HEK293 (cell line): ENCODE results near the gene NEK7.
A peak's percentile ranks its signal among the peaks of the same experiment; 100 is the strongest.

Experiments used
- CTCF ChIA-PET: fragments of 350-600 bp; formaldehyde crosslinking; extraction: SDS; loops from one replicate; lab custom pipeline; 2021; ENCODE audit warnings: antibody characterized with exemption; lab: Yijun Ruan, JAX
- POLR2A ChIA-PET: fragments of 300-600 bp; formaldehyde crosslinking; extraction: SDS; loops from one replicate; lab custom pipeline; 2020; ENCODE audit warnings: antibody characterized with exemption, inconsistent platforms; lab: Yijun Ruan, JAX
- H3K27ac ChIP-seq: fragments of 200-500 bp; sonication (Bioruptor generic); 2 replicates; pipeline ENCODE4 v1.5.1; 2014; ENCODE audit warnings: low read depth, low read length, control low read depth, inconsistent platforms; ENCODE audit errors: extremely low read depth
- H3K36me3 ChIP-seq, 2 experiments: fragments of 200-500 bp in 1 of 2; sonication (Bioruptor generic) in 1 of 2; 1 replicate in 1 of 2; 2 replicates in 1 of 2; pipeline ENCODE4 v1.5.1; 2014 to 2017; ENCODE audit warnings: inconsistent platforms in 2 of 2, low read length in 2 of 2; ENCODE audit not compliant: control insufficient read depth in 2 of 2, insufficient read depth in 1 of 2
- H3K4me1 ChIP-seq: fragments of 200-500 bp; sonication (Bioruptor generic); 2 replicates; pipeline ENCODE4 v1.5.1; 2014; ENCODE audit warnings: mild to moderate bottlenecking, low read length, inconsistent platforms; ENCODE audit not compliant: control insufficient read depth, insufficient read depth
- H3K4me3 ChIP-seq: 2 replicates; pipeline ENCODE4 v1.5.1; 2011; ENCODE audit warnings: low read depth, mild to moderate bottlenecking, control low read depth, low read length, moderate library complexity
- H3K9me3 ChIP-seq: fragments of 200-500 bp; sonication (Bioruptor generic); 2 replicates; pipeline ENCODE4 v1.5.1; 2014; ENCODE audit warnings: low read depth, low read length, inconsistent platforms; ENCODE audit not compliant: control insufficient read depth, insufficient read depth
- BCL11A ChIP-seq: fragments of 450-650 bp; formaldehyde crosslinking; IDR thresholded peaks from 2 replicates; pipeline ENCODE4 v1.5.1; 2016; ENCODE audit warnings: low read depth, missing biosample characterization, missing genetic modification characterization
- BCL11B ChIP-seq: fragments of 450-650 bp; formaldehyde crosslinking; IDR thresholded peaks from 2 replicates; pipeline ENCODE4 v1.5.1; 2016; ENCODE audit warnings: low read depth, missing biosample characterization, missing genetic modification characterization
- GLIS1 ChIP-seq: fragments of 450-650 bp; formaldehyde crosslinking; IDR thresholded peaks from 2 replicates; pipeline ENCODE4 v1.5.1; 2016; ENCODE audit warnings: missing biosample characterization, missing genetic modification characterization
- GLIS2 ChIP-seq: fragments of 450-650 bp; formaldehyde crosslinking; IDR thresholded peaks from 2 replicates; pipeline ENCODE4 v1.5.1; 2016; ENCODE audit warnings: missing biosample characterization, missing genetic modification characterization
- HOXD13 ChIP-seq: sonication (generic); formaldehyde crosslinking; IDR thresholded peaks from 2 replicates; pipeline ENCODE4 v1.8.0; 2022; ENCODE audit warnings: missing genetic modification reagents, borderline replicate concordance
- KLF7 ChIP-seq: fragments of 450-650 bp; formaldehyde crosslinking; IDR thresholded peaks from 2 replicates; pipeline ENCODE4 v1.5.1; 2016; ENCODE audit warnings: missing biosample characterization, missing genetic modification characterization, borderline replicate concordance
- KLF9 ChIP-seq: fragments of 450-650 bp; formaldehyde crosslinking; IDR thresholded peaks from 2 replicates; pipeline ENCODE4 v1.5.1; 2016; ENCODE audit warnings: missing biosample characterization, missing genetic modification characterization, low read depth
- OVOL3 ChIP-seq: fragments of 450-650 bp; formaldehyde crosslinking; IDR thresholded peaks from 2 replicates; pipeline ENCODE4 v1.5.1; 2016; ENCODE audit warnings: missing biosample characterization, missing genetic modification characterization
- SCRT1 ChIP-seq: fragments of 450-650 bp; formaldehyde crosslinking; IDR thresholded peaks from 2 replicates; pipeline ENCODE4 v1.5.1; 2016; ENCODE audit warnings: missing biosample characterization, missing genetic modification characterization, borderline replicate concordance
- SP2 ChIP-seq: fragments of 450-650 bp; formaldehyde crosslinking; IDR thresholded peaks from 2 replicates; pipeline ENCODE4 v1.5.1; 2016; ENCODE audit warnings: missing biosample characterization, missing genetic modification characterization
- YY1 ChIP-seq: fragments of 450-650 bp; formaldehyde crosslinking; IDR thresholded peaks from 2 replicates; pipeline ENCODE4 v1.5.1; 2018; ENCODE audit warnings: missing biosample characterization, missing genetic modification characterization
- ZBTB21 ChIP-seq: fragments of 450-650 bp; formaldehyde crosslinking; IDR thresholded peaks from 2 replicates; pipeline ENCODE4 v1.5.1; 2017; ENCODE audit warnings: missing biosample characterization, missing genetic modification characterization
- ZNF133 ChIP-seq: fragments of 450-650 bp; formaldehyde crosslinking; IDR thresholded peaks from 2 replicates; pipeline ENCODE4 v1.5.1; 2016; ENCODE audit warnings: missing biosample characterization, missing genetic modification characterization
- ZNF138 ChIP-seq: fragments of 450-650 bp; formaldehyde crosslinking; IDR thresholded peaks from 2 replicates; pipeline ENCODE4 v1.5.1; 2016; ENCODE audit warnings: missing biosample characterization, missing genetic modification characterization, borderline replicate concordance
- ZNF140 ChIP-seq: fragments of 450-650 bp; formaldehyde crosslinking; IDR thresholded peaks from 2 replicates; pipeline ENCODE4 v1.5.1; 2016; ENCODE audit warnings: missing biosample characterization, missing genetic modification characterization
- ZNF19 ChIP-seq: fragments of 450-650 bp; formaldehyde crosslinking; IDR thresholded peaks from 2 replicates; pipeline ENCODE4; 2016; ENCODE audit warnings: missing biosample characterization, missing genetic modification characterization, low read depth
- ZNF366 ChIP-seq: fragments of 450-650 bp; formaldehyde crosslinking; conservative IDR thresholded peaks from 2 replicates; pipeline ENCODE4 v1.5.1; 2016; ENCODE audit warnings: missing biosample characterization, missing genetic modification characterization
- ZNF433 ChIP-seq: fragments of 450-650 bp; formaldehyde crosslinking; IDR thresholded peaks from 2 replicates; pipeline ENCODE4 v1.5.1; 2016; ENCODE audit warnings: missing biosample characterization, missing genetic modification characterization, low read depth
- ZNF529 ChIP-seq: fragments of 450-650 bp; formaldehyde crosslinking; IDR thresholded peaks from 2 replicates; pipeline ENCODE4 v1.5.1; 2017; ENCODE audit warnings: missing genetic modification characterization, missing biosample characterization; ENCODE audit not compliant: insufficient replicate concordance
- ZNF670 ChIP-seq: fragments of 450-650 bp; formaldehyde crosslinking; IDR thresholded peaks from 2 replicates; pipeline ENCODE4 v1.5.1; 2016; ENCODE audit warnings: missing biosample characterization, missing genetic modification characterization, low read depth
- ZNF768 ChIP-seq: fragments of 450-650 bp; formaldehyde crosslinking; IDR thresholded peaks from 2 replicates; pipeline ENCODE4 v1.5.1; 2018; ENCODE audit warnings: missing biosample characterization, mild to moderate bottlenecking, missing genetic modification characterization
- ZSCAN16 ChIP-seq: fragments of 450-650 bp; formaldehyde crosslinking; IDR thresholded peaks from 2 replicates; pipeline ENCODE4 v1.5.1; 2016; ENCODE audit warnings: missing biosample characterization, missing genetic modification characterization
- TF ChIP-seq, protein P1 (sequence below): fragments of 450-650 bp; formaldehyde crosslinking; IDR thresholded peaks from 2 replicates; pipeline ENCODE4 v1.5.1; 2017; ENCODE audit warnings: missing biosample characterization, missing genetic modification characterization
- TF ChIP-seq, protein P2 (sequence below): fragments of 450-650 bp; formaldehyde crosslinking; IDR thresholded peaks from 2 replicates; pipeline ENCODE4 v1.5.1; 2017; ENCODE audit warnings: missing biosample characterization, missing genetic modification characterization
- TF ChIP-seq, protein P3 (sequence below): fragments of 450-650 bp; IDR thresholded peaks from 2 replicates; pipeline ENCODE4 v1.5.1; 2018; ENCODE audit warnings: missing biosample characterization, mild to moderate bottlenecking, missing genetic modification characterization
- TF ChIP-seq, protein P4 (sequence below): fragments of 450-650 bp; formaldehyde crosslinking; IDR thresholded peaks from 2 replicates; pipeline ENCODE4 v1.5.1; 2016; ENCODE audit warnings: missing biosample characterization, missing genetic modification characterization

The NEK7 gene

DNA sequence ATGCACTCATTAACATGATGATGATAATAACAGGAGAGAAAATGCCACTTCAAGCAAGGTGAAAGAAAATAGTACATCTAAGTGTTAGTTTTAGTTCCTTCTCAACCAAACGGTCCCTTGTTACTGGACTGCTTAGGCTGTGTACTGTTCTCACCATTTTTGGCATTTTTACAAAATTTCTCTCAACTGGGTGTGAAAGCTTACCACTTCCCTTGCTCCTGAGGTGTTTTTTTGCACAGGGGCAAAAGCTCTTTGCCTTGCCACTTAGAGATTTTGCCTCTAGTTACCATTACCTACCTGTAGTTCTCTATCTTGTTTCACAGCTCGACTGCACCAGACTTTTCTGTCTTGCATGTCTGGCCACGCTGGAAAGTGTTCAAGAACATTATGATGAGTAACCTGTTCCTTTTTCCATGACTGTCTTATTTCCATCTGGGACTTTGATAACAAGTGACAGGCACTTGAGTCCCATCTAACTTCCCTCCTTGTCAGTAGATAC lies 10.7 kb downstream of the NEK7 start:
- Histone ChIP-seq H3K4me1 (peaks cover 17% of the 10 kb centered on the region), H3K27ac (no peak overlapping the region), H3K9me3 (no peaks in the 10 kb centered on the region), H3K36me3 (no peaks in the 10 kb centered on the region), H3K4me3 (no peak overlapping the region)
- POLR2A ChIA-PET, result no interaction called here
- CTCF ChIA-PET, result no interaction called here
- TF ChIP-seq SCRT1 (tag by site-specific recombination) (0 out of 2 replicates have a peak, but pooled peaks have one; percentile 27), ZBTB21 (tag by site-specific recombination) (no peak)

DNA sequence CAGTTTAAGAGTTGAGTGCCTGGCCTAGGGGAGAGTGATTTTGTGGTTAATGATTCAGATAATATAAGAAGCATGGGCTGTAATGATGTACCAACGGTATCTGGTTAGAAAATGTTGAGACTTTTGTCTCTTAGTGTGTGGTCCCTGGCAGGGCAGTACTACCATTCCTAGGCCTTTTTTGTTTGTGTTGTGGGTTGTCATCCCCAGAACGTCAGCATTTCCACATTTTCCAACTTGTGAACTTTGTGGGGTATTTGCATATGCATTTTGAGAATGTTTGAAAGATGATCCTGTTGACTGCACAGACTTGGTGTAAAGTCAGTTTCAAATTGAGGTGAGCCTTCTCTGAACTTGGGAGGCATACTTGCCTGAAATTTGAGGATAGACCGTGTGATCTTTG lies 11.4 kb downstream of the NEK7 start:
- TF ChIP-seq OVOL3 (tag by site-specific recombination) (no peak), GLIS2 (tag by site-specific recombination) (no peak), ZNF133 (tag by site-specific recombination) (no peak), GLIS1 (tag by site-specific recombination) (0 out of 2 replicates have a peak, but pooled peaks have one; percentile 12), SP2 (tag by site-specific recombination) (no peak), ZNF670 (tag by site-specific recombination) (no peak), ZNF529 (no peak), ZNF19 (tag by site-specific recombination) (no peak), YY1 (tag by site-specific recombination) (no peak), ZNF433 (tag by site-specific recombination) (no peak), BCL11A (tag by site-specific recombination) (no peak)
- TF ChIP-seq, protein P1, sequence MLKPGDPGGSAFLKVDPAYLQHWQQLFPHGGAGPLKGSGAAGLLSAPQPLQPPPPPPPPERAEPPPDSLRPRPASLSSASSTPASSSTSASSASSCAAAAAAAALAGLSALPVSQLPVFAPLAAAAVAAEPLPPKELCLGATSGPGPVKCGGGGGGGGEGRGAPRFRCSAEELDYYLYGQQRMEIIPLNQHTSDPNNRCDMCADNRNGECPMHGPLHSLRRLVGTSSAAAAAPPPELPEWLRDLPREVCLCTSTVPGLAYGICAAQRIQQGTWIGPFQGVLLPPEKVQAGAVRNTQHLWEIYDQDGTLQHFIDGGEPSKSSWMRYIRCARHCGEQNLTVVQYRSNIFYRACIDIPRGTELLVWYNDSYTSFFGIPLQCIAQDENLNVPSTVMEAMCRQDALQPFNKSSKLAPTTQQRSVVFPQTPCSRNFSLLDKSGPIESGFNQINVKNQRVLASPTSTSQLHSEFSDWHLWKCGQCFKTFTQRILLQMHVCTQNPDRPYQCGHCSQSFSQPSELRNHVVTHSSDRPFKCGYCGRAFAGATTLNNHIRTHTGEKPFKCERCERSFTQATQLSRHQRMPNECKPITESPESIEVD (tag by site-specific recombination), result no peak
- TF ChIP-seq, protein P2, sequence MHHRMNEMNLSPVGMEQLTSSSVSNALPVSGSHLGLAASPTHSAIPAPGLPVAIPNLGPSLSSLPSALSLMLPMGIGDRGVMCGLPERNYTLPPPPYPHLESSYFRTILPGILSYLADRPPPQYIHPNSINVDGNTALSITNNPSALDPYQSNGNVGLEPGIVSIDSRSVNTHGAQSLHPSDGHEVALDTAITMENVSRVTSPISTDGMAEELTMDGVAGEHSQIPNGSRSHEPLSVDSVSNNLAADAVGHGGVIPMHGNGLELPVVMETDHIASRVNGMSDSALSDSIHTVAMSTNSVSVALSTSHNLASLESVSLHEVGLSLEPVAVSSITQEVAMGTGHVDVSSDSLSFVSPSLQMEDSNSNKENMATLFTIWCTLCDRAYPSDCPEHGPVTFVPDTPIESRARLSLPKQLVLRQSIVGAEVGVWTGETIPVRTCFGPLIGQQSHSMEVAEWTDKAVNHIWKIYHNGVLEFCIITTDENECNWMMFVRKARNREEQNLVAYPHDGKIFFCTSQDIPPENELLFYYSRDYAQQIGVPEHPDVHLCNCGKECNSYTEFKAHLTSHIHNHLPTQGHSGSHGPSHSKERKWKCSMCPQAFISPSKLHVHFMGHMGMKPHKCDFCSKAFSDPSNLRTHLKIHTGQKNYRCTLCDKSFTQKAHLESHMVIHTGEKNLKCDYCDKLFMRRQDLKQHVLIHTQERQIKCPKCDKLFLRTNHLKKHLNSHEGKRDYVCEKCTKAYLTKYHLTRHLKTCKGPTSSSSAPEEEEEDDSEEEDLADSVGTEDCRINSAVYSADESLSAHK (tag by site-specific recombination), result peak; percentile 81
- Histone ChIP-seq H3K36me3 (no peaks in the 10 kb centered on the region), H3K4me3 (no peak overlapping the region), H3K27ac (no peak overlapping the region), H3K9me3 (no peaks in the 10 kb centered on the region), H3K4me1 (peaks cover 14% of the 10 kb centered on the region; the same call in 1 of the 2 replicates)
- POLR2A ChIA-PET, result no interaction called here
- CTCF ChIA-PET, result interaction anchor here (0.7 to 1.1 kb wide), 2 partner anchors 10 to 1586 kb away, joined by 3 read pairs; no protein-coding TSS in a partner anchor

DNA sequence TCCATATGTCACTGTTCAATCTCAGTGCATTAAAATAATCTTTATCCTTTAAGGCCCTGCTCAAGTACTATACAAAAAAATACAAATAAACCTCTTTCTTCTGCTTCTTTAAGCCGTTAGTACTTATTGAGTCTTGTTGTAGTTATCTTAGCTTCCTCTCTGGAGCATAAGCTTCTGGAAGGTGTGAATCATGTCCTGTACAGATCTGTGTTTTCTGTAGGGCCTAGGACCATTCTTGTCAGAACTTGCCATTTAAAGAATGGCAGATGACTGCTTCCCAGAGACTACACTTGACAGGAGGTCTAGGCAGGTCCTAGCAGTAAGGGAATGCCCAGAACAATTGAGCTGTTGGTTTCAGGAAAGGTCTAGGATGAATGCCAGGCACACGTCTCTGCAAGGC lies 12.9 kb downstream of the NEK7 start:
- peaks cover 23% of the 10 kb centered on the region for H3K4me1 ChIP-seq
- no peak overlapping the region for H3K27ac ChIP-seq
- no peaks in the 10 kb centered on the region for H3K36me3 ChIP-seq
- H3K9me3 ChIP-seq, result no peaks in the 10 kb centered on the region
- ChIA-PET CTCF (interaction anchor here (0.7 kb wide), 1 partner anchor 98 kb away, joined by 4 read pairs; no protein-coding TSS in a partner anchor), POLR2A (no interaction called here)
- no peak overlapping the region for H3K4me3 ChIP-seq
- TF ChIP-seq BCL11B (tag by site-specific recombination) (no peak), HOXD13 (CRISPR knock-in tag) (no peak), ZNF768 (tag by site-specific recombination) (no peak), KLF7 (tag by site-specific recombination) (no peak), ZNF138 (tag by site-specific recombination) (no peak), SCRT1 (tag by site-specific recombination) (no peak), SP2 (tag by site-specific recombination) (no peak), KLF9 (tag by site-specific recombination) (no peak), ZNF140 (tag by site-specific recombination) (no peak), ZNF366 (no peak), ZSCAN16 (tag by site-specific recombination) (no peak)
- TF ChIP-seq, protein P3, sequence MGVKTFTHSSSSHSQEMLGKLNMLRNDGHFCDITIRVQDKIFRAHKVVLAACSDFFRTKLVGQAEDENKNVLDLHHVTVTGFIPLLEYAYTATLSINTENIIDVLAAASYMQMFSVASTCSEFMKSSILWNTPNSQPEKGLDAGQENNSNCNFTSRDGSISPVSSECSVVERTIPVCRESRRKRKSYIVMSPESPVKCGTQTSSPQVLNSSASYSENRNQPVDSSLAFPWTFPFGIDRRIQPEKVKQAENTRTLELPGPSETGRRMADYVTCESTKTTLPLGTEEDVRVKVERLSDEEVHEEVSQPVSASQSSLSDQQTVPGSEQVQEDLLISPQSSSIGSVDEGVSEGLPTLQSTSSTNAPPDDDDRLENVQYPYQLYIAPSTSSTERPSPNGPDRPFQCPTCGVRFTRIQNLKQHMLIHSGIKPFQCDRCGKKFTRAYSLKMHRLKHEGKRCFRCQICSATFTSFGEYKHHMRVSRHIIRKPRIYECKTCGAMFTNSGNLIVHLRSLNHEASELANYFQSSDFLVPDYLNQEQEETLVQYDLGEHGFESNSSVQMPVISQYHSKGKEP, result no peak
- TF ChIP-seq, protein P4, sequence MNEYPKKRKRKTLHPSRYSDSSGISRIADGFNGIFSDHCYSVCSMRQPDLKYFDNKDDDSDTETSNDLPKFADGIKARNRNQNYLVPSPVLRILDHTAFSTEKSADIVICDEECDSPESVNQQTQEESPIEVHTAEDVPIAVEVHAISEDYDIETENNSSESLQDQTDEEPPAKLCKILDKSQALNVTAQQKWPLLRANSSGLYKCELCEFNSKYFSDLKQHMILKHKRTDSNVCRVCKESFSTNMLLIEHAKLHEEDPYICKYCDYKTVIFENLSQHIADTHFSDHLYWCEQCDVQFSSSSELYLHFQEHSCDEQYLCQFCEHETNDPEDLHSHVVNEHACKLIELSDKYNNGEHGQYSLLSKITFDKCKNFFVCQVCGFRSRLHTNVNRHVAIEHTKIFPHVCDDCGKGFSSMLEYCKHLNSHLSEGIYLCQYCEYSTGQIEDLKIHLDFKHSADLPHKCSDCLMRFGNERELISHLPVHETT (tag by site-specific recombination), result no peak
